Measurements from ENCODE around the gene CLECL1. TPM values are rescaled to one million over a fixed set of nuclear protein-coding genes. Genes with fewer than 3 reads are reported as not detected.
A peak's percentile ranks its signal among the peaks of the same experiment; 100 is the strongest.

The CLECL1 gene
- polyA plus RNA-seq, 1 donor from 2014 or later = 168 TPM

- peaks cover 2% of the 10 kb centered on the region for H3K36me3 Mint-ChIP-seq
- no peaks in the 10 kb centered on the region for H3K27me3 Mint-ChIP-seq
- H3K4me1 Mint-ChIP-seq = peaks cover 24 to 42% (median 36%) of the 10 kb centered on the region in 3 donors
Observed at GRCh38 chr12:9756170-9756569, 23.3 kb upstream of the CLECL1 start.

GRCh38 chr12:9755567-9755966 lies 22.7 kb upstream of the CLECL1 start:
- Mint-ChIP-seq H3K27me3 (no peaks in the 10 kb centered on the region), H3K4me1 (peaks cover 21 to 40% (median 31%) of the 10 kb centered on the region in 3 donors)

More at GRCh38 chr12:9756170-9756569, 23.3 kb upstream of the CLECL1 start:
- Mint-ChIP-seq H3K9me3 (no peaks in the 10 kb centered on the region), H3K27ac (peak overlapping the region in 1 of 3 donors; percentile 30), H3K4me3 (no peak overlapping the region)

GRCh38 chr12:9755035-9755434 lies 22.1 kb upstream of the CLECL1 start:
- H3K27me3 Mint-ChIP-seq = no peaks in the 10 kb centered on the region
- H3K27ac Mint-ChIP-seq = peak overlapping the region in 2 of 3 donors; percentile 59 to 83
- peaks cover 21 to 43% (median 29%) of the 10 kb centered on the region in 3 donors for H3K4me1 Mint-ChIP-seq
- peaks cover 2% of the 10 kb centered on the region for H3K36me3 Mint-ChIP-seq
- no peaks in the 10 kb centered on the region for H3K9me3 Mint-ChIP-seq
- peak overlapping the region in 1 of 4 donors; percentile 76 for H3K4me3 Mint-ChIP-seq

More at GRCh38 chr12:9755567-9755966, 22.7 kb upstream of the CLECL1 start:
- Mint-ChIP-seq H3K27ac (peak overlapping the region in 2 of 3 donors; percentile 59 to 83), H3K9me3 (no peaks in the 10 kb centered on the region), H3K4me3 (peak overlapping the region in 1 of 4 donors; percentile 76), H3K36me3 (peaks cover 2% of the 10 kb centered on the region)

GRCh38 chr12:9754099-9754927 lies 21.4 kb upstream of the CLECL1 start:
- Mint-ChIP-seq H3K4me3 (peak overlapping the region in 1 of 4 donors; percentile 23), H3K27ac (no peak overlapping the region), H3K9me3 (no peaks in the 10 kb centered on the region), H3K4me1 (peaks cover 16 to 38% (median 23%) of the 10 kb centered on the region in 3 donors), H3K27me3 (no peaks in the 10 kb centered on the region), H3K36me3 (peaks cover 2% of the 10 kb centered on the region)

GRCh38 chr12:9753498-9753897 lies 20.6 kb upstream of the CLECL1 start:
- no peaks in the 10 kb centered on the region for H3K27me3 Mint-ChIP-seq
- H3K36me3 Mint-ChIP-seq = peaks cover 2% of the 10 kb centered on the region
- H3K4me1 Mint-ChIP-seq = peaks cover 12 to 41% (median 24%) of the 10 kb centered on the region in 3 donors
- peak overlapping the region in 1 of 3 donors; percentile 49 for H3K27ac Mint-ChIP-seq
- no peaks in the 10 kb centered on the region for H3K9me3 Mint-ChIP-seq
- peak overlapping the region in 1 of 4 donors; percentile 34 for H3K4me3 Mint-ChIP-seq

- Mint-ChIP-seq H3K9me3 (no peaks in the 10 kb centered on the region), H3K27ac (peak overlapping the region in 2 of 3 donors; percentile 44 to 49), H3K4me3 (peak overlapping the region in 1 of 4 donors; percentile 34), H3K36me3 (peaks cover 2% of the 10 kb centered on the region), H3K27me3 (no peaks in the 10 kb centered on the region), H3K4me1 (peaks cover 10 to 39% (median 19%) of the 10 kb centered on the region in 3 donors)
Observed at GRCh38 chr12:9753073-9753472, 20.2 kb upstream of the CLECL1 start.

GRCh38 chr12:9752145-9752933 lies 19.4 kb upstream of the CLECL1 start:
- H3K9me3 Mint-ChIP-seq = no peaks in the 10 kb centered on the region
- H3K4me1 Mint-ChIP-seq = peaks cover 5 to 35% (median 13%) of the 10 kb centered on the region in 3 donors
- H3K4me3 Mint-ChIP-seq = peak overlapping the region in 1 of 4 donors; percentile 34
- peaks cover 2% of the 10 kb centered on the region for H3K36me3 Mint-ChIP-seq
- peak overlapping the region; percentile 44 to 87 (median 46) for H3K27ac Mint-ChIP-seq
- H3K27me3 Mint-ChIP-seq = no peaks in the 10 kb centered on the region

GRCh38 chr12:9751204-9752144 lies 18.6 kb upstream of the CLECL1 start:
- peak overlapping the region in 2 of 4 donors; percentile 32 to 38 for H3K4me3 Mint-ChIP-seq
- no peaks in the 10 kb centered on the region for H3K27me3 Mint-ChIP-seq
- peak overlapping the region; percentile 10 to 87 (median 46) for H3K27ac Mint-ChIP-seq
- no peaks in the 10 kb centered on the region for H3K9me3 Mint-ChIP-seq
- peaks cover 2% of the 10 kb centered on the region for H3K36me3 Mint-ChIP-seq
- peaks cover 4 to 33% (median 10%) of the 10 kb centered on the region in 3 donors for H3K4me1 Mint-ChIP-seq

- no peaks in the 10 kb centered on the region for H3K9me3 Mint-ChIP-seq
- H3K27me3 Mint-ChIP-seq = no peaks in the 10 kb centered on the region
- H3K4me1 Mint-ChIP-seq = peaks cover 4 to 28% (median 7%) of the 10 kb centered on the region in 3 donors
- H3K36me3 Mint-ChIP-seq = peaks cover 2% of the 10 kb centered on the region
- peak overlapping the region in 2 of 4 donors; percentile 9 to 67 for H3K4me3 Mint-ChIP-seq
- H3K27ac Mint-ChIP-seq = peak overlapping the region in 1 of 3 donors; percentile 8
Observed at GRCh38 chr12:9750276-9751203, 17.6 kb upstream of the CLECL1 start.

GRCh38 chr12:9749640-9750039 lies 16.7 kb upstream of the CLECL1 start:
- Mint-ChIP-seq H3K4me1 (peaks cover 10 to 30% (median 10%) of the 10 kb centered on the region in 3 donors), H3K36me3 (no peaks in the 10 kb centered on the region), H3K27ac (no peak overlapping the region), H3K4me3 (no peak overlapping the region), H3K9me3 (no peaks in the 10 kb centered on the region), H3K27me3 (no peaks in the 10 kb centered on the region)

GRCh38 chr12:9745199-9745598 lies 12.3 kb upstream of the CLECL1 start:
- peaks cover 33 to 35% (median 34%) of the 10 kb centered on the region in 3 donors for H3K4me1 Mint-ChIP-seq
- H3K27me3 Mint-ChIP-seq = peaks cover 2% of the 10 kb centered on the region
- peaks cover 0 to 2% (median 0%) of the 10 kb centered on the region in 3 donors for H3K9me3 Mint-ChIP-seq
- H3K27ac Mint-ChIP-seq = peak overlapping the region in 1 of 3 donors; percentile 79
- no peak overlapping the region for H3K4me3 Mint-ChIP-seq
- no peaks in the 10 kb centered on the region for H3K36me3 Mint-ChIP-seq

- Mint-ChIP-seq H3K9me3 (peaks cover 0 to 2% (median 0%) of the 10 kb centered on the region in 3 donors), H3K36me3 (no peaks in the 10 kb centered on the region), H3K4me1 (peaks cover 30 to 46% (median 41%) of the 10 kb centered on the region in 3 donors), H3K4me3 (peak overlapping the region; percentile 46 to 93 (median 74)), H3K27ac (peak overlapping the region; percentile 1 to 94 (median 88)), H3K27me3 (peaks cover 2% of the 10 kb centered on the region)
Observed at GRCh38 chr12:9742661-9743060, 9.8 kb upstream of the CLECL1 start.

GRCh38 chr12:9741726-9742125 lies 8.8 kb upstream of the CLECL1 start:
- H3K4me1 Mint-ChIP-seq = peaks cover 38 to 54% (median 49%) of the 10 kb centered on the region in 3 donors
- H3K36me3 Mint-ChIP-seq = no peaks in the 10 kb centered on the region
- H3K9me3 Mint-ChIP-seq = peaks cover 0 to 2% (median 0%) of the 10 kb centered on the region in 3 donors
- H3K4me3 Mint-ChIP-seq = peak overlapping the region; percentile 24 to 71 (median 65)
- peaks cover 2% of the 10 kb centered on the region for H3K27me3 Mint-ChIP-seq
- peak overlapping the region; percentile 64 to 94 (median 92) for H3K27ac Mint-ChIP-seq

All from IgD-negative memory B cell (primary cell).